ENCODE measurements around the gene ZNF236. TPM values are rescaled to one million over a fixed set of nuclear protein-coding genes. Genes with fewer than 3 reads are reported as not detected.

The ZNF236 gene
- total RNA-seq, 2 experiments from 2014 or later, result 13.7 to 25.7 TPM

GRCh38 chr18:77004555-77005380 is 182.4 kb downstream of the ZNF236 start:
- Mint-ChIP-seq H3K36me3 (ENCODE audit: low read depth) (peaks cover 2% of the 10 kb centered on the region), H3K27me3 (no peaks in the 10 kb centered on the region), H3K9me3 (ENCODE audit: low read depth) (no peaks in the 10 kb centered on the region), H3K4me3 (peak overlapping the region; percentile 44), H3K27ac (peak overlapping the region; percentile 15), H3K4me1 (peaks cover 26% of the 10 kb centered on the region)
- ChIA-PET CTCF (interaction anchor here (0.6 to 3.1 kb wide), 11 partner anchors 9 to 419 kb away, joined by 3 to 13 read pairs (median 5); no protein-coding TSS in a partner anchor), POLR2A (no interaction called here)
- intact Hi-C loops (cut with DNase I, micrococcal nuclease), result loop anchor here in 1 of 2 experiments (5.0 kb wide), 1 partner anchor 143 kb away; no protein-coding TSS in a partner anchor
- DNase-seq (peak; percentile 41), ATAC-seq (peak; percentile 40)

DNA sequence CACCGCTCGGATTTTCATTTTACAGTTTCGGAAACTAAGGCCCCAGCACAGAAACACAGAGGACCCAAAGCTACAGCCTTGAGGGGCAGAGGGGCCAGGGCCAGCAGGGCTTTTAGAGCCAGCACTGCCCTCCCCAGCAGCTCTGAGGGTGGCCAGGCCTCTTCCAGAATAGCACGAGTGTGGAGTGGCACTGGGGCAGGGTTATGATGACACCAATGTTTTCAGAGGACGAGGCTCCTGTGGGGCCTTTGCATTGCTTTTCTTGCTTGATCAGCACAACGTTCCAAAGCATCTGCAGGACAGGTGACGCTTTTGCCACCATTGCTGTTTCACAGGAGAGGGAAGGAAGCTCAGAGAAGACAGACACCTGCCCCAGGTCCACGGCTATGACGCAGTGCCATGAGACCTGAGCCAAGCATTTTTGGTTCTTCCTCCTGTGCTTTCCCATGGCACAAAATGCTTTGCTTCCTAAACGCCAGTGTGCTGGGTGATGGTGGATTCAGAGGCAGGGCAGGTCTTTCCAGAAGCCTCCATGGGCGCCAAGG is 183.4 kb downstream of the ZNF236 start:
- DNase-seq (no peak), ATAC-seq (no peak)
- ChIA-PET POLR2A (no interaction called here), CTCF (interaction anchor here (0.6 to 3.1 kb wide), 7 partner anchors 22 to 233 kb away, joined by 3 to 13 read pairs (median 3); no protein-coding TSS in a partner anchor)
- no peaks in the 10 kb centered on the region for H3K9me3 Mint-ChIP-seq (ENCODE audit: low read depth)
- no peak overlapping the region for H3K4me3 Mint-ChIP-seq
- intact Hi-C loops (cut with DNase I, micrococcal nuclease), result no loop called here
- H3K27me3 Mint-ChIP-seq, result no peaks in the 10 kb centered on the region
- peaks cover 7% of the 10 kb centered on the region for H3K36me3 Mint-ChIP-seq (ENCODE audit: low read depth)
- H3K27ac Mint-ChIP-seq, result no peak overlapping the region
- H3K4me1 Mint-ChIP-seq, result peaks cover 20% of the 10 kb centered on the region

- ChIA-PET CTCF (interaction anchor here (0.7 to 2.8 kb wide), 3 partner anchors 23 to 205 kb away, joined by 3 to 13 read pairs (median 4); no protein-coding TSS in a partner anchor), POLR2A (no interaction called here)
- Mint-ChIP-seq H3K9me3 (ENCODE audit: low read depth) (no peaks in the 10 kb centered on the region), H3K27ac (no peak overlapping the region), H3K4me3 (no peak overlapping the region), H3K36me3 (ENCODE audit: low read depth) (peaks cover 8% of the 10 kb centered on the region), H3K4me1 (peaks cover 18% of the 10 kb centered on the region), H3K27me3 (no peaks in the 10 kb centered on the region)
- no peak for ATAC-seq
- DNase-seq, result no peak
- intact Hi-C loops (cut with DNase I, micrococcal nuclease), result no loop called here
Measured at GRCh38 chr18:77006305-77007175, 184.2 kb downstream of the ZNF236 start.

DNA sequence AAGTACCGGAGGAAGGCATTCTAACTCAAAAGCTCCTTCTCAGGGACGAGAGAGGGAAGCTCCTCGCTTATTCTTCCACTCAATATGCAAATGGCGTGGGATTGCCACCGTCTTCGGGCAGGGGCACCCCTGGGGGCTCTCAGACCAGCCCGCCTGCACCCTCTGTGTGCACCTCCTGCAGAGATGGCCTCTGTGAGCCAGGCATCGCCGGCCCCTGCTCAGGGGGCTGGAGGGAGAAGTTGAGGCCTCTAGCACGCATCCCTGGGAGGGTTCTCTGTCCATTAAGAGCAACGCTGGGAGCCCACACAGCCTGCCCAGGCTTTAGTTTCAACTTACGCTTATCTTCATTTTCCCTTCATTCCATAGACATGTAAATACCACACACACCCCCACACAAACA is 184.9 kb downstream of the ZNF236 start:
- Mint-ChIP-seq H3K9me3 (ENCODE audit: low read depth) (no peaks in the 10 kb centered on the region), H3K36me3 (ENCODE audit: low read depth) (peaks cover 13% of the 10 kb centered on the region), H3K4me1 (peaks cover 19% of the 10 kb centered on the region), H3K4me3 (no peak overlapping the region), H3K27ac (no peak overlapping the region), H3K27me3 (no peaks in the 10 kb centered on the region)
- ATAC-seq (no peak), DNase-seq (no peak)
- intact Hi-C loops (cut with DNase I, micrococcal nuclease), result no loop called here
- ChIA-PET CTCF (interaction anchor here (0.7 kb wide), 1 partner anchor 204 kb away, joined by 4 read pairs; no protein-coding TSS in a partner anchor), POLR2A (no interaction called here)

- ChIA-PET CTCF (no interaction called here), POLR2A (no interaction called here)
- Mint-ChIP-seq H3K9me3 (ENCODE audit: low read depth) (no peaks in the 10 kb centered on the region), H3K4me3 (no peak overlapping the region), H3K4me1 (peaks cover 22% of the 10 kb centered on the region), H3K36me3 (ENCODE audit: low read depth) (peaks cover 13% of the 10 kb centered on the region), H3K27me3 (no peaks in the 10 kb centered on the region), H3K27ac (no peak overlapping the region)
- intact Hi-C loops (cut with DNase I, micrococcal nuclease), result no loop called here
- DNase-seq, result no peak
- no peak for ATAC-seq
Measured at GRCh38 chr18:77008006-77008405, 185.6 kb downstream of the ZNF236 start.

GRCh38 chr18:77008576-77009315 is 186.4 kb downstream of the ZNF236 start:
- no peak overlapping the region for H3K4me3 Mint-ChIP-seq
- H3K27me3 Mint-ChIP-seq, result no peaks in the 10 kb centered on the region
- POLR2A ChIA-PET, result no interaction called here
- no peak overlapping the region for H3K27ac Mint-ChIP-seq
- H3K4me1 Mint-ChIP-seq, result peaks cover 22% of the 10 kb centered on the region
- CTCF ChIA-PET, result interaction anchor here (0.6 to 1.0 kb wide), 3 partner anchors 8 to 25 kb away, joined by 3 to 4 read pairs (median 3); no protein-coding TSS in a partner anchor
- no peaks in the 10 kb centered on the region for H3K9me3 Mint-ChIP-seq (ENCODE audit: low read depth)
- ATAC-seq (no peak), DNase-seq (no peak)
- intact Hi-C loops (cut with DNase I, micrococcal nuclease), result no loop called here
- H3K36me3 Mint-ChIP-seq (ENCODE audit: low read depth), result peaks cover 19% of the 10 kb centered on the region

- Mint-ChIP-seq H3K4me1 (peaks cover 18% of the 10 kb centered on the region), H3K9me3 (ENCODE audit: low read depth) (no peaks in the 10 kb centered on the region), H3K4me3 (no peak overlapping the region), H3K27ac (no peak overlapping the region), H3K36me3 (ENCODE audit: low read depth) (peaks cover 19% of the 10 kb centered on the region), H3K27me3 (no peaks in the 10 kb centered on the region)
- ChIA-PET POLR2A (no interaction called here), CTCF (interaction anchor here (0.6 to 0.9 kb wide), 2 partner anchors 9 to 26 kb away, joined by 3 read pairs; no protein-coding TSS in a partner anchor)
- intact Hi-C loops (cut with DNase I, micrococcal nuclease), result no loop called here
- DNase-seq (no peak), ATAC-seq (no peak)
Measured at GRCh38 chr18:77009675-77010074, 187.3 kb downstream of the ZNF236 start.

DNA sequence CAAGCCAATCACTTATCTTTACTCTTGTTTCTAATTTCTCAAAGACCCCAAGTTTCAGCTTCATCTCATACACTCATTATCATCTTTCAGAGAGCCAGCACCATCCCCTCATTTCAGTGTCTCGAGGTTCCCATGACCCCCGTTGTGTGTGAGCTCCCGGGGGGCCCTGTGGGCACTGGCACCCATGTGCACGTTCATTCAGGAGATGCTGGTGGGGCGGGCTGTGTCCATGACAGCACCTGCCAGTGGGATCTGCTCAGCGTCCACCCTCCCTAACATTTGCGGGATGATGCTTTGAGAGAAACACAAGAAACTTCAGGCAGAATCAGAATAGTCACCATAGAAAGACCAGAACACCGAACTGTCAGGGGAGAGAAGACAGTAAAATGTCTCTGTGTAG is 189.8 kb downstream of the ZNF236 start:
- no peak overlapping the region for H3K27ac Mint-ChIP-seq
- ATAC-seq, result no peak
- DNase-seq, result no peak
- H3K4me3 Mint-ChIP-seq, result no peak overlapping the region
- H3K9me3 Mint-ChIP-seq (ENCODE audit: low read depth), result no peaks in the 10 kb centered on the region
- H3K27me3 Mint-ChIP-seq, result no peaks in the 10 kb centered on the region
- peaks cover 26% of the 10 kb centered on the region for H3K36me3 Mint-ChIP-seq (ENCODE audit: low read depth)
- intact Hi-C loops (cut with DNase I, micrococcal nuclease), result no loop called here
- peaks cover 9% of the 10 kb centered on the region for H3K4me1 Mint-ChIP-seq
- CTCF ChIA-PET, result interaction anchor here (1.2 to 3.8 kb wide), 2 partner anchors 12 to 42 kb away, joined by 3 to 15 read pairs; no protein-coding TSS in a partner anchor
- POLR2A ChIA-PET, result no interaction called here

GRCh38 chr18:77012806-77013541 is 190.6 kb downstream of the ZNF236 start:
- intact Hi-C loops (cut with DNase I, micrococcal nuclease), result no loop called here
- Mint-ChIP-seq H3K4me1 (peaks cover 9% of the 10 kb centered on the region), H3K27ac (no peak overlapping the region), H3K27me3 (no peaks in the 10 kb centered on the region), H3K36me3 (ENCODE audit: low read depth) (peaks cover 30% of the 10 kb centered on the region), H3K9me3 (ENCODE audit: low read depth) (no peaks in the 10 kb centered on the region), H3K4me3 (no peak overlapping the region)
- ATAC-seq (no peak), DNase-seq (no peak)
- CTCF ChIA-PET, result interaction anchor here (0.9 to 3.8 kb wide), 4 partner anchors 9 to 41 kb away, joined by 3 to 15 read pairs (median 4); no protein-coding TSS in a partner anchor
- POLR2A ChIA-PET, result no interaction called here

DNA sequence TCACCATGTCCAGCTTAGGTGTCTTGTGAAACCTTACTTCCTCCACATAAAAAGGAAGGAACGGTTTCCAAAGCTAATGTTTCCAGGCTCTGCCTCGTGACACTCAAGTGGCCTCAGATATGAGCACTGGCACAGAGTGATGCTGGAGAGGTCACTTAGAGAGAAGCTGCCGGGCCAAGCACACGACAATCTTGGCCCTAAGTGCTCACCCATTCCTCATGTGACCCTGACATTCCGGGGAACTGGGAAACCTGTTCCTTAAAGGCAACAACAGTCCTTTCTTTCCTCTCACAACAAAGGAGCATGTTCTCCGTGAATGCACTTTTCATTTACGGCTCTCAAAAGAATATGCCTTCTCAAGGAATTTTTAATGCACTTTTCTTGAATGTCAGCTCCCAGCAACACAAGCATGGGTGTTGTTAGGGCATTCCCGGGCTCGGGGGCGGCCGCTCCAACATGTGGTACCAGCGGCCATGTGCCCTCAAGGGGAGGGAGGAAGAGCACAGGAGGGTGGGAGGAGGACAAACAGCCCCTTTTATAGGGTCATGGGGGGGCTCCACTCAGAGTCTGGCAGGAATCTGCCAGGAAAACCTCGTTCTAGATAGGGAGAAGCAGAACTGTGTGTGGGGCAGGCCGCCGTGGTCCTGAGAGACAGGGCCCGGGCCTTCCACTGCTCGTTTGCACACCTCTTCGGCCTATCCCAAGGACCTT is 191.6 kb downstream of the ZNF236 start:
- DNase-seq (no peak), ATAC-seq (no peak)
- Mint-ChIP-seq H3K27me3 (no peaks in the 10 kb centered on the region), H3K4me3 (no peak overlapping the region), H3K9me3 (ENCODE audit: low read depth) (no peaks in the 10 kb centered on the region), H3K27ac (no peak overlapping the region), H3K36me3 (ENCODE audit: low read depth) (peaks cover 30% of the 10 kb centered on the region), H3K4me1 (peaks cover 9% of the 10 kb centered on the region)
- ChIA-PET CTCF (interaction anchor here (0.9 to 3.8 kb wide), 4 partner anchors 10 to 42 kb away, joined by 3 to 15 read pairs (median 4); no protein-coding TSS in a partner anchor), POLR2A (no interaction called here)
- intact Hi-C loops (cut with DNase I, micrococcal nuclease), result no loop called here

Data from activated CD4-positive, alpha-beta T cell treated with anti-CD3 and anti-CD28 coated beads for 36 hours (primary cell).